Omental fat pad (tissue), 4 donors: ENCODE data around the gene LRRC30. TPM values are rescaled to one million over a fixed set of nuclear protein-coding genes. Genes with fewer than 3 reads are reported as not detected.
"Not testable (repeated sequence)": the region's sequence is repeated elsewhere in the genome, so short reads cannot be mapped to it uniquely, and the experiment has no call there.

Experiments
- ATAC-seq: fragments of 150-250 bp; one replicate; pipeline ENCODE4 v1.9.1; 2016; ENCODE audit warnings: mild to moderate bottlenecking, moderate library complexity; ENCODE audit not compliant: low FRiP score
- DNase-seq: peaks from one replicate; pipeline ENCODE4 v3.0.0-alpha.2; 2019; ENCODE audit warnings: low spot score
- CTCF ChIP-seq, 3 donors: fragments of 450-650 bp; IDR thresholded peaks; one replicate each; pipeline ENCODE4 v1.5.1; 2016 to 2017; ENCODE audit warnings: antibody characterized with exemption in 3 of 3, mild to moderate bottlenecking in 3 of 3, moderate library complexity in 2 of 3
- total RNA-seq, 4 donors: library from RNA; depleted of rRNA; stranded (reverse); fragments of >200 nt; gene quantifications; one replicate each; pipeline ENCODE4 v1.1.0, GENCODE V29; 2016

Gene LRRC30
- total RNA-seq, 4 donors from 2014 or later: not detected

DNA sequence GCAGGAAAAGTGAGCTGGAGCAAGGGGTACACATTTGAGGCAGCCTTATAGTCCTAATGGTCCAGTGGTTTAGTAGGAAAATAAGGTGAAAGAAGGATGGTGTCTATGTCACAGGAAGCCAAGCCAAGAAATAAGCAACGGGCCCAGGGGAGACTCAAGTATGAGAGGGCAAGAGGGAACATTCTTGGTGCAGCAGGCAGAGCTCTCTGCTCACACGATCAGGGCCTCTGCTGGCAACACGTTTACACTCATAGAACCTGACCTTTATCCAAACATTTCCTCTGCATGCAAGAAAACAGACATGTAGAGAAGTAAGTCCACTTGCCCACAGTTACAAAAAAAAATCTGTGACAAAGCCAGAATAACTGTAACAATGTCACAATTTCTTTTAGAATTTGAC is 32.6 kb upstream of the LRRC30 start:
- ATAC-seq (no peak), DNase-seq (no peak)
- no peak for TF ChIP-seq CTCF (IDR thresholded peaks at IDR 0.05)

GRCh38 chr18:7201096-7201495 is 29.8 kb upstream of the LRRC30 start:
- DNase-seq: no peak
- ATAC-seq: no peak
- no peak for TF ChIP-seq CTCF (IDR thresholded peaks at IDR 0.05)

- DNase-seq: no peak
- ATAC-seq: no peak
Measured at GRCh38 chr18:7202169-7202568, 28.7 kb upstream of the LRRC30 start.

DNA sequence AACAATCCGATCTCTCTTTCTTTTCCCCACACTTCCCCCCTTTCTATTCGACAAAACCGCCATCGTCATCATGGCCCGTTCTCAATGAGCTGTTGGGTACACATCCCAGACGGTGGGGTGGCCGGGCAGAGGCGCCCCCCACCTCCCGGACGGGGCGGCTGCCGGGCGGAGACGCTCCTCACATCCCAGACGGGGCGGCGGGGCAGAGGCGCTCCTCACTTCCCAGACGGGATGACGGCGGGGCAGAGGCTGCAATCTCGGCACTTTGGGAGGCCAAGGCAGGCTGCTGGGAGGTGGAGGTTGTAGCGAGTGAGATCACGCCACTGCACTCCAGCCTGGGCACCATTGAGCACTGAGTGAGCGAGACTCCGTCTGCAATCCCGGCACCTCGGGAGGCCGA is 27.3 kb upstream of the LRRC30 start:
- not testable (repeated sequence) for DNase-seq, ATAC-seq

More at GRCh38 chr18:7202169-7202568, 28.7 kb upstream of the LRRC30 start:
- TF ChIP-seq CTCF (IDR thresholded peaks at IDR 0.05): no peak

GRCh38 chr18:7205346-7205745 is 25.5 kb upstream of the LRRC30 start:
- no peak for TF ChIP-seq CTCF (IDR thresholded peaks at IDR 0.05)
- ATAC-seq (no peak), DNase-seq (no peak)

GRCh38 chr18:7206217-7206616 is 24.7 kb upstream of the LRRC30 start:
- DNase-seq: no peak
- no peak for ATAC-seq
- no peak for TF ChIP-seq CTCF (IDR thresholded peaks at IDR 0.05)

GRCh38 chr18:7207366-7207915 is 23.4 kb upstream of the LRRC30 start:
- ATAC-seq (no peak), DNase-seq (no peak)
- no peak for TF ChIP-seq CTCF (IDR thresholded peaks at IDR 0.05)
